Measurements from ENCODE around the gene DNM3. TPM values are rescaled to one million over a fixed set of nuclear protein-coding genes. Genes with fewer than 3 reads are reported as not detected.

Gene DNM3
- total and polyA plus RNA-seq, 2 of the 8 experiments (the other 6 are each of a cell fraction or from before 2014, with no cell fraction given), result 2.0 to 8.5 TPM

DNA sequence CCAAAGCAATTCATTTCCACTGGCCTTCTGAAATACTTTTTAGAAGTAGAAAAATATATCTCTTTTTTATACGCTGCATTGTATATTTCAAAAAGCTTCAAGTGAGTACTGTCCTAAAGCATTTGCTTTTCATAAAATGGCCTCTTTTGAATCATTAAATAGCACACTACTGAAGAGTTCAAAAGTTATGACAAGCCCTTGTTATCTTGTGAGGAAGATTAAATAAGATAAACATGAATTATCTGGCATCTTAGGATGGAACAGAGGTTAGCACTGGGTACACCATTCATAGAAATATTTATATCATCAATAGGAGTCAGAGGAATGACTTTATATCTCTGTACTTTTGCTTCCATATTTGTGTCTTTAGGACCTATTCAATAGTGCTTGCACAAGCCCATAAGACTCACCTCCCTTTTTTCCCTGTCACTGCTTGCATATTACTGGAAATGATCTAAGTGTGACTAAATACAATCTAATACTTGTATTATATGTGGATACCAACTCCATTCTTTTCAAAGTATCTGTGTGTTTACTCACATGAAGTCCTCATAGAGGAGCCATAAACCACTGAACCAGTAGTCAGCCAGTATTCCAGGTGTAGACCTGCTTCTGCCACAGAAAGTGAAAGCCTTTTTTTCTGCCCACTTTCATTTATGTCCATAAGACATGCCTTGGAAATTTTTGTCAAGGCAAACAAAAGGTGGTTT is 305.0 kb downstream of the DNM3 start:
- Histone ChIP-seq H3K4me1 (replicated peaks in 1 of 4; ENCODE audit: control insufficient read depth in 3 of 4, insufficient read depth in 4 of 4, low read length in 3 of 4) (peaks cover 0 to 3% (median 0%) of the 10 kb centered on the region in 4 experiments; a peak in 2 of 7 replicates), H3K4me3 (ENCODE audit: extremely low read depth in 1 of 4, insufficient read depth in 2 of 4, low read depth in 3 of 4, low read length in 4 of 4) (no peak overlapping the region), H2BK20ac (ENCODE audit: low read length) (no peak overlapping the region), H2AFZ (ENCODE audit: low read length) (no peak overlapping the region), H4K20me1 (replicated peaks in 1 of 2; ENCODE audit: control insufficient read depth in 1 of 2, insufficient read depth in 2 of 2, low read length in 2 of 2) (no peaks in the 10 kb centered on the region), H4K91ac (replicated peaks; ENCODE audit: insufficient read length, low read length) (no peak overlapping the region), H3K14ac (ENCODE audit: insufficient read length) (no peak overlapping the region), H2BK120ac (replicated peaks; ENCODE audit: low read depth, low read length) (no peak overlapping the region), H3K4ac (replicated peaks; ENCODE audit: insufficient read length, low read depth, low read length) (no peak overlapping the region), H3K9ac (replicated peaks in 1 of 4; ENCODE audit: extremely low read depth in 1 of 4, low read depth in 3 of 4, low read length in 3 of 4) (no peak overlapping the region), H4K8ac (ENCODE audit: extremely low read depth, insufficient read depth, low read length) (no peak overlapping the region), H3K18ac (ENCODE audit: extremely low read depth, low read length) (no peak overlapping the region), H3K27ac (ENCODE audit: low read depth, low read length) (no peak overlapping the region), H2BK15ac (ENCODE audit: low read length) (no peak overlapping the region), H2BK5ac (ENCODE audit: low read depth, low read length) (no peak overlapping the region), H3K23ac (ENCODE audit: insufficient read length) (no peak overlapping the region), H3K79me1 (ENCODE audit: low read depth, low read length) (no peaks in the 10 kb centered on the region), H3K23me2 (ENCODE audit: low read depth, low read length) (no peaks in the 10 kb centered on the region), H3K36me3 (ENCODE audit: control insufficient read depth in 2 of 4, insufficient read depth in 4 of 4, low read length in 3 of 4) (no peaks in the 10 kb centered on the region), H3K9me3 (ENCODE audit: insufficient read depth in 2 of 2, low read depth in 1 of 2, low read length in 1 of 2) (no peaks in the 10 kb centered on the region), H3K27me3 (replicated peaks in 1 of 4; ENCODE audit: control insufficient read depth in 3 of 4, extremely low read depth in 1 of 4, insufficient read depth in 3 of 4, low read length in 3 of 4) (no peaks in the 10 kb centered on the region), H3K4me2 (ENCODE audit: insufficient read depth in 1 of 2, low read depth in 2 of 2, low read length in 2 of 2) (no peak overlapping the region), H2BK12ac (ENCODE audit: low read depth, low read length) (no peak overlapping the region), H3K79me2 (ENCODE audit: control insufficient read depth in 1 of 2, insufficient read depth in 2 of 2, low read length in 2 of 2) (no peaks in the 10 kb centered on the region), H4K5ac (ENCODE audit: insufficient read length, low read depth, low read length) (no peak overlapping the region), H2AK5ac (ENCODE audit: low read depth, low read length) (no peak overlapping the region), H3K56ac (replicated peaks; ENCODE audit: insufficient read length, low read depth, low read length) (no peak overlapping the region)
- no peak for FAIRE-seq
- WGBS, 2 experiments (ENCODE audit: extremely low coverage in 1 of 2, insufficient coverage in 1 of 2, insufficient read length in 1 of 2, insufficient replicate concordance in 2 of 2, low coverage in 1 of 2, low lambda C conversion rate in 2 of 2, missing lambda C conversion rate in 1 of 2), result 87% methylated on average over 1 of the region's 1 CpG; no CpG with 5 or more reads in 1 of the 2 experiments
- ChIA-PET CTCF (ENCODE audit: partially characterized antibody) (interaction anchor here (1.1 to 1.2 kb wide), 2 partner anchors 10 to 161 kb away, joined by 3 to 4 read pairs; no protein-coding TSS in a partner anchor), POLR2A (ENCODE audit: partially characterized antibody) (no interaction called here)
- no peak for DNase-seq (ENCODE audit: low read depth in 1 of 2, low spot score in 2 of 2)
- TF ChIP-seq, protein P1, sequence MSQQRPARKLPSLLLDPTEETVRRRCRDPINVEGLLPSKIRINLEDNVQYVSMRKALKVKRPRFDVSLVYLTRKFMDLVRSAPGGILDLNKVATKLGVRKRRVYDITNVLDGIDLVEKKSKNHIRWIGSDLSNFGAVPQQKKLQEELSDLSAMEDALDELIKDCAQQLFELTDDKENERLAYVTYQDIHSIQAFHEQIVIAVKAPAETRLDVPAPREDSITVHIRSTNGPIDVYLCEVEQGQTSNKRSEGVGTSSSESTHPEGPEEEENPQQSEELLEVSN (IDR thresholded peaks at IDR 0.05), result no peak
- TF ChIP-seq GABPA (IDR thresholded peaks at IDR 0.05; ENCODE audit: borderline replicate concordance, insufficient read depth, low read length) (no peak), TAF1 (IDR thresholded peaks at IDR 0.05; ENCODE audit: low read depth, low read length) (no peak), CBX5 (IDR thresholded peaks at IDR 0.05; ENCODE audit: low read depth, low read length) (no peak), CEBPB (IDR thresholded peaks at IDR 0.05; ENCODE audit: low read depth, low read length) (no peak), KDM1A (IDR thresholded peaks at IDR 0.05; ENCODE audit: borderline replicate concordance, low read length) (no peak), HDAC2 (IDR thresholded peaks at IDR 0.05; ENCODE audit: borderline replicate concordance in 1 of 2, low read depth in 2 of 2, low read length in 2 of 2) (no peak), TBP (IDR thresholded peaks at IDR 0.05; ENCODE audit: low read depth, low read length) (no peak), GTF2F1 (IDR thresholded peaks at IDR 0.05; ENCODE audit: borderline replicate concordance, low read depth, low read length) (no peak), TEAD4 (IDR thresholded peaks at IDR 0.05; ENCODE audit: low read depth, low read length) (no peak), EP300 (IDR thresholded peaks at IDR 0.05; ENCODE audit: borderline replicate concordance in 1 of 2, low read depth in 2 of 2, low read length in 2 of 2) (no peak), BACH1 (IDR thresholded peaks at IDR 0.05; ENCODE audit: low read length) (no peak)

Data from H1 (cell line).